Tongue (tissue), 2 donors: ENCODE results near the gene GPR161. TPM values are rescaled to one million over a fixed set of nuclear protein-coding genes. Genes with fewer than 3 reads are reported as not detected.
"Not testable (repeated sequence)": the region's sequence is repeated elsewhere in the genome, so short reads cannot be mapped to it uniquely, and the experiment has no call there.

ENCODE experiments used
- DNase-seq: peaks from one replicate; pipeline ENCODE4 v3.0.0-alpha.2; 2015
- total RNA-seq: library from RNA; depleted of rRNA; stranded (reverse); fragments of >200 nt; gene quantifications from one replicate; pipeline ENCODE4 v1.2.3, GENCODE V29; 2014

Gene GPR161
- 10.1 TPM for total RNA-seq

DNA sequence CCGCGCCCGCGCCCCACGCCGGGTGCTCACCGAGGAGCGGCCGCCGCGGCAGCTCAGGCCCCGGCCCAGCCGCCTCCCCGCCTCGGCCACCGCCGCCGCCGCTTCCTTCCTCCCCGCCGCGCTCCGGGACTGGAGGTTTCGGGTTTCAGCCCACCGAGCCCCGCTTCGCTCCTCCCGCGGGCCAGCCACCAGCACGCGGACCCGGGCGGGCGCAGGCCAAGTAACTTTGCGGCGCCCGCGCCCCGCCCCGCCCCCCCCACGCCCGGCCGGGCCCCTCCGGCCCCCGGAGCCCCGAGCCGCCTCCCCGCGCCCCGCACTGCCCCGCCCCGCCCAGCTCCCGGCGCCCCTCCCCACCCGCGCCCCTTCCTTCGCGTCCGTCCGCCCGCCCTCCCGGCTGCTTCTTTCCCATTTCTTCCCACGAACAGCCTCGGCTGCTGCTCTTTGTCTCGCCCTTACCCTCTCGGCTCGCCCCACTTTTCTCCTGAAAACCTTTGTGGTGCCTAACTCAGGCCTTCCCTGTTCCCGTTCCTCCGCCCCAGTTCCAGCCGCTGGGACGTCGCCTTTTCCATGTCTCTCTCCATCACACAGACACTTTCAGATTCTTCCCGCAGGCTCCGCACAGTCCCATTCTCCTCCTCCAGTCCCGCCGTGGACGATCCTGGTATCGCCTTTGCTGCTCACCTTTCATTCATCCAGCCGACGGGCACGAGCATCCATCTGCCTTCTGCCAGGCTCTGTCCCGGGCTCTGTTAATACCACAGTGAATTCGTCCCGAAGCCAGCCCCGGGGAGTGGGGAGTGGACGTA is at the start of gene GPR161:
Gene GPR161 (minus strand): TSS at position 222 of the 806 bp plus-strand sequence. CDS start 32,080 bp downstream, outside the sequence.
- peak; percentile 81 for DNase-seq

- not testable (repeated sequence) for DNase-seq
These were observed 44.5 kb upstream of the GPR161 start for GRCh38 chr1:168181063-168181720.

DNA sequence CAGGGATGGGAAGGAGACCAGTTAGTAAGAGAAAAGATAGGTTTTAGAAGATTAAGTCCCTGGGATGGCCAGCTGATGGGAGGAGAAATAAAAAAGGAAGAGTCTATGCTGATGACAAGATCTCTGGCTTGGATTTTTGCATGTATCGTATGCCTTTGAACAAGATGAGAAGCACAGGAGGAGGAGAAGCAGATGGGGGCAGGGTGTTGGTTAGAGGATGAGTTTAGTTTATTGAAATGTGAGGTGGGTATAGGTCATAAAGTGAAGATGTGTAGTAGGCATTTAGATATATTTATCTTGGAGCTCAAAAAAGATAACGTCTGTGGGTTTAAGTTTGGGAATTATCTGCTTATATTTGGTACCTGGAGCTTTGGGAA is 43.4 kb upstream of the GPR161 start:
- no peak for DNase-seq

- peak; percentile 34 for DNase-seq
These were observed 42.9 kb upstream of the GPR161 start for GRCh38 chr1:168179438-168180147.

DNA sequence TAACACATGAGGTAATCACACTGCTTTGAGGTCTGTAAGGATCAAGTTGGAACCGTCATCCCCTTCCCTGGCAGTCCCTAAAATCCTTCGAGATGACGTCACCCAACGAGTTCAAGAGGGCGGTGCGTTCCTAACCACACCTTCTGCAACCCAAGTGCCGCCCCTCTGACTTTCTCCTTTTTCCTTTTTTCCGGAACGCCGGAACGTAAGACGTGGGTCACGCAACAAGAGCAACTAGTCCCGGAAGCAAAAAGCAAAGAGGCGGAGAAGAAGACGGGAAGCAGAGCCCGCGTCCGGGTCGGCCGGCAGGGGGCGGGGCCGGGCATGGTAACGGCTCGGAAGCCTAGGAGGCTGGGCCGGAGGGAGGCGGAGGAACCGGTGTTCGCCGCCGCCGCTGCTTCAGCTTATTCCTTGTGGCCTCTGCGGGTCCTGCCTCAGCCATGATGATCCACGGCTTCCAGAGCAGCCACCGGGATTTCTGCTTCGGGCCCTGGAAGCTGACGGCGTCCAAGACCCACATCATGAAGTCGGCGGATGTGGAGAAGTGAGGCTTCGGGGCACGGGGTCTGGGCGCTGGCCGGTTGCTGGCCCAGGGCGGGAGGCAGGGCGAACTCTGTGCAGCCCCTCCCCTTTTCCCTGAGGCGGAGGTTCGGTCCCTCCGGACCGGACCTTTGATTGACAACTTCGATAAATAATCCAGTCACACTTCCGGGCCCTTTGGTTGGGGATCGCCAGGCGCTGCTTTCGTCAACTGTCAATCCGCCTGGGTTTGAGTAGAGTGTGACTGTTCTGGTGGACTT is 42.1 kb upstream of the GPR161 start, which contains the start of gene TIPRL:
Gene TIPRL (plus strand): TSS at position 325 of the 800 bp plus-strand sequence. CDS start 116 bp downstream, at position 441.
- DNase-seq = peak; percentile 99

DNA sequence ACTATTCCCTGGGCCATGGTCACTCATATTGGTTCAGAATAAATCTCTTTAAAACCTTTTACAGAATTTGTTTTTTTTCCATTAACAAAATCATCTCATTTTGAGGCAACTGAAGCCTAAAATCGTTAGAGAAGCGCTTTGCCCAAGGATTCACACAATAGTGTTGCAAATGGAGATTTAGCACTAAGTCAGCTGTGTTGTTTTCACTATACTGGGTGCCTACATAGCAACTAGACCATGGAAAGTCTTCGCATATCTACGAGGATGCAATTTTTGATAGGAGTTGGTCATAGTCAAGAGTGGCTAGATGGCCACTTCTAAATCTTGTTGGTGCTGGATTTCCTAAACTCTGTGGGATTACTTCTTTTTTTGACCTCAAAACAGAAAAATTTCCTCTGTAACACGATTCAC is 41.5 kb upstream of the GPR161 start:
- DNase-seq = no peak

DNA sequence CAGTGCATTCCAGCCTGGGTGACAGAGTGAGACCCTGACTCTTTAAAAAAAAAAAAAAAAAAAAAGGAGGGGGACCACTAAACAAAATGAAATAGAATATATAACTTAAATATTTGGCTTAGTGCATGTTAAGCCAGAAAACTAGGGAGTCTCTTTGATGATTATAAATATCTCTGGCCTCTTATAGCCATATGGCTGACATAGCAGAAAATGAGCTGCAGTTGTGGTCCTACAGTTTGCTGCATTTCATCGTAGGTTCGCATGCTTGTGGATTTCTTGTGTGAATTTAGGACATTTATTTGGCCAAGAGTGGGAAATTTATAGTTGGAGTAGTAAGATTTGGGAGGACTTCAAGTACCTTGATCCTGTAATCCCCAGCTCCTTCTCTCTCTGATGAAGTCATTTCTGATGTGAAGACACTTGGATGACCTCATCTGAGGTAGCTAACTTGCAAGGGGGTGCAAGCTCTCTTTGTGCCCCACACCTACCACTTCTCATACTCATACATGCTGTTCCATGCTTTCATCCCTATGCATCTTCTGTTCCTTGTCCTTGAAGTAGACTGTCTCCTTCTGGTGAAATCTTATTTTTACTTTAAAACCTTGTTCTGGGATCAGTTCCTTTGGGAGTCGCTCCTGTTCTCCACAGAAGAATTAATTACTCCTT is 35.7 kb upstream of the GPR161 start:
- DNase-seq = no peak

- no peak for DNase-seq
These were observed 34.1 kb upstream of the GPR161 start for GRCh38 chr1:168170564-168171508.

GRCh38 chr1:168167806-168168205 is 31.1 kb upstream of the GPR161 start:
- no peak for DNase-seq

- no peak for DNase-seq
These were observed 28.0 kb upstream of the GPR161 start for GRCh38 chr1:168164771-168165170.

DNA sequence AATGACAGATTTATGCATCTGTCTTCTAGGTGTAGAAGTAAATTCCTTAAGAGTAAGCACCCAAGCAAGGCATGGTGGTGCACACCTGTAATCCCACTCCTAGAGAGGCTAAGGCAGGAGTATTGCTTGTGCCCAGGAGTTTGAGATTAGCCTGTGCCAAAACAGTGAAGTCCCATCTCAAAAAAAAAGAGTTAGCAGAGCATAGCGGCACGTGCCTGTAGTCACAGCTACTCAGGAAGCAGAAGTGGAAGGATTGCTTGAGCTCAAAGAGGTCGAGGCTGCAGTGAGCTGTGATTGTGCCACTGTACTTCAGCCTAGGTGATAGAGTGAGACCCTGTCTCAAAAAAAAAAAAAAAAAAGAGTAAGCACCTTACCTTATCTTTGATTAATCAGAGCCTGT is 26.9 kb upstream of the GPR161 start:
- no peak for DNase-seq

GRCh38 chr1:168161459-168161858 is 24.7 kb upstream of the GPR161 start:
- peak; percentile 50 for DNase-seq

GRCh38 chr1:168159979-168160378 is 23.2 kb upstream of the GPR161 start:
- no peak for DNase-seq

DNA sequence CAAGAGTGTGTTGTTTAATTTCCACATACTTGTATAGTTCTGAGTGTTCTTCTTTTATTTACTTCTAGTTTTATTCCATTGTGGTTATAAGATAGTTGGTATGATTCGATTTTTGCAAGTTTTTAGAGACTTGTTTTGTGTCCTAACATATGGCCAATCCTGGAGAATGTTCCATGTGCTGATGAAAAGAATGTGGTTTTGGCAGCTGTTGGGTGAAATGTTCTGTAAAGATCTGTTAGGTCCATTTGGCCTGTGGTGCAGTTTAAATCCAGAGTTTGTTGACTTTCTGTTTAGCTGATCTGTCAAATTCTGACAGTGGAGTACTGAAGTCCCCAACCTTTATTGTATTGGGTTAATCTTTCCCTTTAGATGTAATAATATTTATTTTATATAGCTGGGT is 22.5 kb upstream of the GPR161 start:
- no peak for DNase-seq

DNA sequence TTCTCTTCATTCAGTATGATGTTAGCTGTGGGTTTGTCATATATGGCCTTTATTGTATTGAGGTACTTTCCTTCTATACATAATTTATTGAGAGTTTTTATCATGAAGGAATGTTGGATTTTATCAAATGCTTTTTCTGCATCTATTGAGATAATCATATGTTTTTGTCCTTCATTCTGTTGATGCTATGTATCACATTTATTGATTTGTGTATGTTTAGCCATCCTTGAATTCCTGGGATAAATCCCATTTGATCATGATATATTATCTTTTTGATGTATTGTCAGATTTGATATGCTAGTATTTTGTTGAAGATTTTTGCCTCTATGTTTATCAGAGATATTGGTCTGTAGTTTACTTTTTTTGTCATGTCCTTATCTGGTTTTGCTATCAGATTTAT is 20.9 kb upstream of the GPR161 start:
- DNase-seq = no peak

DNA sequence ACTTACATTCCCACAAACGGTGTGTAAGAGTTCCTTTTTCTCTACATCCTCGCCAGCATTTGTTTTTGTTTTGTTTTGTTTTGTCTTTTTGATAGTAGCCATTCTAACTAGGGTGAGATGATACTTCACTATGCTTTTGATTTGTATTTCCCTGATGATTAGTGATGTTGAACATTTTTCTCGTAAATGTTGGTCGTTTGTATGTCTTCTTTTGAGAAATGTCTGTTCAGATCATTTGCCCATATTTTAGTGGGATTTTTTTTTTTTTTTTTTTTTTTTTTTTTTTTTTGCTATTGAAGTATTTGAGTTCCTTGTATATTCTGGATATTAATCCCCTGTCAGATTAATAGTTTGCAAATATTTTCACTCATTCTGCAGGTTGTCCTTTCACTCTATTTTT is 19.2 kb upstream of the GPR161 start:
- DNase-seq = no peak

DNA sequence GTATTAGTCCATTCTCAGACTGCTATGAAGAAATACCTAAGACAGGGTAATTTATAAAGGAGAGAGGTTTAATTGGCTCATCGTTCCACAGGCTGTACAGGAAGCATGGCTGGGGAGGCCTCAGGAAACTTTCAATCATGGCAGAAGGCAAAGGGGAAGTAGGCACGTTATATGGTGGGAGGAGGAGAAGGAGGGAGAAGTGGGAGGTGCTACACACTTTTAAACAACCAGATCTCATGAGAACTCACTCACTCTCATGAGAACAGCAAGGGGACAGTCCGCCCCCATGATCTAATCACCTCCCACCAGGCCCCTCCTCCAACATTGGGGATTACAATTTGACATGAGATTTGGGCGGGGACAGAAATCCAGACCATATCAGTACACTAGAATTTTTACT is 18.0 kb upstream of the GPR161 start:
- DNase-seq = not testable (repeated sequence)

GRCh38 chr1:168151935-168152334 is 15.2 kb upstream of the GPR161 start:
- no peak for DNase-seq

GRCh38 chr1:168150283-168150682 is 13.6 kb upstream of the GPR161 start:
- no peak for DNase-seq

GRCh38 chr1:168148916-168149315 is 12.2 kb upstream of the GPR161 start:
- no peak for DNase-seq
